ENCODE results near the gene TMEM145. TPM values are rescaled to one million over a fixed set of nuclear protein-coding genes. Genes with fewer than 3 reads are reported as not detected.

The TMEM145 gene
- total and polyA plus RNA-seq, 9 of the 15 experiments (the other 6 are each of a cell fraction or from before 2014, with no cell fraction given): 0.80 to 5.5 (median 1.9) TPM; not detected in 3

DNA sequence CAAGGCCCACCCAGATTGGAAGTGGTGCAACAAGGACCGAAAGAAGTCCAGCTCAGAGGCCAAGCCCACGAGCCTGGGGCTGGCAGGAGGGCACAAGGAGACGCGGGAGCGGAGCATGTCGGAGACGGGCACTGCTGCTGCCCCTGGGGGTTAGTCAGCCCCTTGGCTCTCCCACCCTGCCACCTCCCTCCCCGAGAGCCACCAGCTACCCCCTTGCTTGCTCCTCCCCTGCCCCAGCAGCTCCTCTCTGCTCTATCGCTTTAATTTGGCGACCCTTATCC lies 25.3 kb upstream of the TMEM145 start:
- Histone ChIP-seq H3K9me1 (ENCODE audit: control insufficient read depth, insufficient read depth, low read length) (no peaks in the 10 kb centered on the region), H3K79me2 (ENCODE audit: control insufficient read depth, insufficient read depth, low read length) (peaks cover 33% of the 10 kb centered on the region), H3K4me3 (no peak overlapping the region), H2AFZ (ENCODE audit: low read depth, low read length) (no peak overlapping the region), H3K4me1 (replicated peaks in 1 of 2; ENCODE audit: control insufficient read depth in 2 of 2, insufficient read depth in 2 of 2, low read length in 2 of 2) (peaks cover 23 to 82% of the 10 kb centered on the region in 2 experiments), H3K4me2 (ENCODE audit: insufficient read depth, low read length) (no peak overlapping the region), H3K9ac (ENCODE audit: insufficient read depth in 1 of 2, low read depth in 2 of 2, low read length in 2 of 2) (no peak overlapping the region), H3K27ac (ENCODE audit: extremely low read depth, low read depth, low read length) (no peak overlapping the region), H3K27me3 (ENCODE audit: control insufficient read depth in 2 of 2, insufficient read depth in 2 of 2, low read length in 2 of 2) (no peaks in the 10 kb centered on the region; a peak in 1 of 5 replicates), H4K20me1 (replicated peaks; ENCODE audit: control insufficient read depth, insufficient read depth, low read length) (0 out of 2 replicates have a peak, but pooled peaks cover 8% of the 10 kb centered on the region), H3K9me3 (replicated peaks; ENCODE audit: control insufficient read depth, insufficient read depth, low read depth, low read length) (no peaks in the 10 kb centered on the region), H3K36me3 (ENCODE audit: control insufficient read depth, insufficient read depth, low read length) (peaks cover 62% of the 10 kb centered on the region; the same call in 2 of the 3 replicates)
- FAIRE-seq (no peak), DNase-seq (ENCODE audit: extremely low read depth in 1 of 4, low spot score in 3 of 4) (no peak), ATAC-seq (no peak)
- TF ChIP-seq RAD21 (CRISPR knock-in tag; conservative IDR thresholded peaks at IDR 0.05 in 1 of 2, IDR thresholded peaks at IDR 0.05 in 1 of 2): no peak
- TF ChIP-seq, protein P1, sequence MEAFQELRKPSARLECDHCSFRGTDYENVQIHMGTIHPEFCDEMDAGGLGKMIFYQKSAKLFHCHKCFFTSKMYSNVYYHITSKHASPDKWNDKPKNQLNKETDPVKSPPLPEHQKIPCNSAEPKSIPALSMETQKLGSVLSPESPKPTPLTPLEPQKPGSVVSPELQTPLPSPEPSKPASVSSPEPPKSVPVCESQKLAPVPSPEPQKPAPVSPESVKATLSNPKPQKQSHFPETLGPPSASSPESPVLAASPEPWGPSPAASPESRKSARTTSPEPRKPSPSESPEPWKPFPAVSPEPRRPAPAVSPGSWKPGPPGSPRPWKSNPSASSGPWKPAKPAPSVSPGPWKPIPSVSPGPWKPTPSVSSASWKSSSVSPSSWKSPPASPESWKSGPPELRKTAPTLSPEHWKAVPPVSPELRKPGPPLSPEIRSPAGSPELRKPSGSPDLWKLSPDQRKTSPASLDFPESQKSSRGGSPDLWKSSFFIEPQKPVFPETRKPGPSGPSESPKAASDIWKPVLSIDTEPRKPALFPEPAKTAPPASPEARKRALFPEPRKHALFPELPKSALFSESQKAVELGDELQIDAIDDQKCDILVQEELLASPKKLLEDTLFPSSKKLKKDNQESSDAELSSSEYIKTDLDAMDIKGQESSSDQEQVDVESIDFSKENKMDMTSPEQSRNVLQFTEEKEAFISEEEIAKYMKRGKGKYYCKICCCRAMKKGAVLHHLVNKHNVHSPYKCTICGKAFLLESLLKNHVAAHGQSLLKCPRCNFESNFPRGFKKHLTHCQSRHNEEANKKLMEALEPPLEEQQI (IDR thresholded peaks at IDR 0.05): no peak
- TF ChIP-seq SAFB2 (IDR thresholded peaks at IDR 0.05; ENCODE audit: borderline replicate concordance, low read depth, low read length, severe bottlenecking): no peak
- TF ChIP-seq CHD2 (IDR thresholded peaks at IDR 0.05; ENCODE audit: low read depth, low read length): no peak
- no peak for TF ChIP-seq HOXB6 (CRISPR knock-in tag; IDR thresholded peaks at IDR 0.05; ENCODE audit: borderline replicate concordance)
- ChIA-PET POLR2A (interaction anchor here (0.6 to 1.2 kb wide), 4 partner anchors 9 to 99 kb away, joined by 3 to 4 read pairs (median 3); partner anchors contain the start of genes PAFAH1B3 and PRR19), CTCF (ENCODE audit: low intra/inter-chr PET ratio) (interaction anchor here (0.6 kb wide), 1 partner anchor 9 kb away, joined by 3 read pairs; no protein-coding TSS in a partner anchor)
- BruUV-seq (replicated peaks): no TSS peak
- intact Hi-C loops (cut with micrococcal nuclease): no loop called here
- 91% methylated on average over 5 of the region's 10 CpGs for WGBS (ENCODE audit: insufficient coverage, low coverage, missing lambda C conversion rate)
- in situ Hi-C loops (cut with MboI): no loop called here

Measured in K562 (cell line).